Smooth muscle cell (in vitro differentiated cells): ENCODE results near the gene SLC5A11. TPM values are rescaled to one million over a fixed set of nuclear protein-coding genes. Genes with fewer than 3 reads are reported as not detected.

Source experiments
- DNase-seq: peaks from one replicate; lab custom pipeline; 2025; ENCODE audit not compliant: unreplicated experiment; lab: John Stamatoyannopoulos, UW
- H2AFZ ChIP-seq: fragments of 200-600 bp; sonication (generic); 2 replicates; pipeline ENCODE4 v1.6.0; 2016; ENCODE audit warnings: antibody characterized with exemption, low read depth, mild to moderate bottlenecking
- H3F3A ChIP-seq: fragments of 200-600 bp; sonication (generic); 2 replicates; pipeline ENCODE4 v1.6.0; 2017; ENCODE audit warnings: antibody characterized with exemption, low read depth
- H3K27ac ChIP-seq: fragments of 200-600 bp; sonication (generic); 2 replicates; pipeline ENCODE4 v1.5.1; 2016; ENCODE audit warnings: low read depth, mild to moderate bottlenecking
- H3K27me3 ChIP-seq: fragments of 200-600 bp; sonication (generic); 2 replicates; pipeline ENCODE4 v1.6.1; 2016; ENCODE audit warnings: low read depth, mild to moderate bottlenecking
- H3K36me3 ChIP-seq: fragments of 200-600 bp; sonication (generic); 2 replicates; pipeline ENCODE4 v1.5.1; 2016; ENCODE audit warnings: low read depth
- H3K4me1 ChIP-seq: fragments of 200-600 bp; sonication (generic); 2 replicates; pipeline ENCODE4 v1.5.1; 2016; ENCODE audit warnings: low read depth
- H3K4me2 ChIP-seq: fragments of 200-600 bp; sonication (generic); 2 replicates; pipeline ENCODE4 v1.6.0; 2016; ENCODE audit warnings: mild to moderate bottlenecking
- H3K4me3 ChIP-seq: fragments of 200-600 bp; sonication (generic); 2 replicates; pipeline ENCODE4 v1.5.1; 2016; ENCODE audit warnings: mild to moderate bottlenecking
- H3K79me2 ChIP-seq: fragments of 200-600 bp; sonication (generic); 2 replicates; pipeline ENCODE4 v1.6.0; 2016; ENCODE audit warnings: low read depth, mild to moderate bottlenecking
- H3K9ac ChIP-seq: fragments of 200-600 bp; sonication (generic); 2 replicates; pipeline ENCODE4 v1.6.0; 2016; ENCODE audit warnings: low read depth
- H3K9me3 ChIP-seq: fragments of 200-600 bp; sonication (generic); replicated peaks from 2 replicates; pipeline ENCODE4 v1.5.1; 2016; ENCODE audit warnings: low read depth
- H4K20me1 ChIP-seq: fragments of 200-600 bp; sonication (generic); 2 replicates; pipeline ENCODE4 v1.6.0; 2016; ENCODE audit warnings: low read depth
- WGBS: methylation state at CpG from one replicate; pipeline ENCODE4 v1.1.7; 2016; ENCODE audit warnings: low lambda C conversion rate; 5-methylcytosine and 5-hydroxymethylcytosine counted together
- polyA plus RNA-seq: library from polyadenylated mRNA; unstranded; fragments of >200 nt; fragmentation: Nextera tagmentation; extraction: Ambion mirVana; gene quantifications from 2 replicates; pipeline ENCODE4 v1.2.1, GENCODE V29; 2016
- total RNA-seq: library from RNA; depleted of rRNA; stranded (reverse); fragments of >200 nt; gene quantifications from 2 replicates; pipeline ENCODE4 v1.2.3, GENCODE V29; 2014
- TF ChIP-seq, protein P1 (sequence below): fragments of 200-600 bp; sonication (generic); IDR thresholded peaks from 2 replicates; pipeline ENCODE4 v1.5.1; 2017; ENCODE audit warnings: borderline replicate concordance, mild to moderate bottlenecking, antibody characterized with exemption; ENCODE audit not compliant: insufficient read depth, poor library complexity, severe bottlenecking

Gene SLC5A11
- total and polyA plus RNA-seq, 2 experiments from 2014 or later, result not detected

DNA sequence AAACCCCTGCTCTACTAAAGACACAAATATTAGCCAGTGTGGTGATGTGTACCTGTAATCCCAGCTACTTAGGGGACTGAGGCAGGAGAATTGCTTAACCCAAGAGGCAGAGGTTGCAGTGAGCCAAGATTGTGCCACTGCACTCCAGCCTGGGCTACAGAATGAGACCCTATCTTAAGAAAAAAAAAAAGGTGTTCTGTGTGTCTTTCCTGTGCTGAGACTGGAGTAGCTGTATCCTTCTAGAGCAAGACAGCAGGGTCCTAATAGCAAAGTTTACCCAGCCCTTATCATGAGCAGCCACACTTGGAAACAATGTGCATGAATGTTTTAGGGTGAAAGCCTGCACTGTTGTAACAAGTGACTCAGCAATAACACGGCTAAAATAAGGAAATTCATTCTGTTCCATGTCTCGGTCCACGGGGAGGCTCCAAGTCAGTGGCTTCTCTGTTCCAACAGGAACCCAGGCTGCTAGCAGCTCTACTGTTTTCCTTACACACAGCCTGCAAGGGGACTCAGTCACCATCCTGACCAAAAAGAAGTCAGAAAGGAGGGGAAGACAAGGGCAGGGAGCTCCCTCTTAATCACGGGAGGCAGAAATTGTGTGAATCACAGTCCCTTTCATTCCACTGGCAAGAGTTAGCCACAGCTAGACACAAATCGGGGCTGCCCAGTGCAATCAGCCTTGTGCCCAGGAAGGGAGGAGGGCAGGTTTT is 7.1 kb upstream of the SLC5A11 start:
- Histone ChIP-seq H3K27ac (no peak overlapping the region), H3K4me2 (peak overlapping the region; percentile 50), H3K9ac (no peak overlapping the region), H3K27me3 (no peaks in the 10 kb centered on the region), H4K20me1 (no peaks in the 10 kb centered on the region), H3K9me3 (no peaks in the 10 kb centered on the region), H3K79me2 (no peaks in the 10 kb centered on the region), H3F3A (no peaks in the 10 kb centered on the region), H3K4me1 (no peaks in the 10 kb centered on the region), H3K36me3 (no peaks in the 10 kb centered on the region), H3K4me3 (no peak overlapping the region), H2AFZ (peak overlapping the region; percentile 72)
- WGBS, result 48% methylated on average over 5 of the region's 5 CpGs
- TF ChIP-seq, protein P1, sequence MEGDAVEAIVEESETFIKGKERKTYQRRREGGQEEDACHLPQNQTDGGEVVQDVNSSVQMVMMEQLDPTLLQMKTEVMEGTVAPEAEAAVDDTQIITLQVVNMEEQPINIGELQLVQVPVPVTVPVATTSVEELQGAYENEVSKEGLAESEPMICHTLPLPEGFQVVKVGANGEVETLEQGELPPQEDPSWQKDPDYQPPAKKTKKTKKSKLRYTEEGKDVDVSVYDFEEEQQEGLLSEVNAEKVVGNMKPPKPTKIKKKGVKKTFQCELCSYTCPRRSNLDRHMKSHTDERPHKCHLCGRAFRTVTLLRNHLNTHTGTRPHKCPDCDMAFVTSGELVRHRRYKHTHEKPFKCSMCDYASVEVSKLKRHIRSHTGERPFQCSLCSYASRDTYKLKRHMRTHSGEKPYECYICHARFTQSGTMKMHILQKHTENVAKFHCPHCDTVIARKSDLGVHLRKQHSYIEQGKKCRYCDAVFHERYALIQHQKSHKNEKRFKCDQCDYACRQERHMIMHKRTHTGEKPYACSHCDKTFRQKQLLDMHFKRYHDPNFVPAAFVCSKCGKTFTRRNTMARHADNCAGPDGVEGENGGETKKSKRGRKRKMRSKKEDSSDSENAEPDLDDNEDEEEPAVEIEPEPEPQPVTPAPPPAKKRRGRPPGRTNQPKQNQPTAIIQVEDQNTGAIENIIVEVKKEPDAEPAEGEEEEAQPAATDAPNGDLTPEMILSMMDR, result no peak
- no peak for DNase-seq

- WGBS, result 94% methylated on average over 7 of the region's 7 CpGs
- DNase-seq, result no peak
- no peaks in the 10 kb centered on the region for H4K20me1 ChIP-seq
- H3F3A ChIP-seq, result no peaks in the 10 kb centered on the region
- H3K79me2 ChIP-seq, result no peaks in the 10 kb centered on the region
- no peaks in the 10 kb centered on the region for H3K4me1 ChIP-seq
- H3K27me3 ChIP-seq, result no peaks in the 10 kb centered on the region
- no peak overlapping the region for H3K4me2 ChIP-seq
- no peaks in the 10 kb centered on the region for H3K9me3 ChIP-seq
- no peaks in the 10 kb centered on the region for H3K36me3 ChIP-seq
- H3K4me3 ChIP-seq, result no peak overlapping the region
- H2AFZ ChIP-seq, result no peak overlapping the region
- H3K9ac ChIP-seq, result no peak overlapping the region
- TF ChIP-seq, protein P1, result no peak
- H3K27ac ChIP-seq, result no peak overlapping the region
Measured at GRCh38 chr16:24839347-24839972, 6.3 kb upstream of the SLC5A11 start.

- Histone ChIP-seq H3F3A (no peaks in the 10 kb centered on the region), H4K20me1 (no peaks in the 10 kb centered on the region), H3K9ac (no peak overlapping the region), H3K4me1 (no peaks in the 10 kb centered on the region), H3K4me2 (no peak overlapping the region), H3K36me3 (no peaks in the 10 kb centered on the region), H3K79me2 (no peaks in the 10 kb centered on the region), H2AFZ (no peak overlapping the region), H3K4me3 (no peak overlapping the region), H3K27me3 (no peaks in the 10 kb centered on the region), H3K9me3 (no peaks in the 10 kb centered on the region), H3K27ac (no peak overlapping the region)
- no peak for DNase-seq
- TF ChIP-seq, protein P1, result no peak
Measured at GRCh38 chr16:24841291-24841690, 4.5 kb upstream of the SLC5A11 start.
